Cardiac muscle cell (in vitro differentiated cells and primary cell): ENCODE measurements around the gene CCDC88C. TPM values are rescaled to one million over a fixed set of nuclear protein-coding genes. Genes with fewer than 3 reads are reported as not detected.

Experiments used
- DNase-seq, 2 donors: peaks; one replicate each; pipeline versions ENCODE4 v3.0.0 to v3.0.0-alpha.2; 2010 to 2017; ENCODE audit warnings: low read depth in 1 of 2, low spot score in 1 of 2
- H3K27ac ChIP-seq: fragments of 200-600 bp; sonication (generic); 2 replicates; pipeline ENCODE4 v1.5.1; 2016
- H3K27me3 ChIP-seq: fragments of 200-600 bp; sonication (generic); 2 replicates; pipeline ENCODE4 v1.6.0; 2016; ENCODE audit warnings: control low read depth
- H3K36me3 ChIP-seq: fragments of 200-600 bp; sonication (generic); 2 replicates; pipeline ENCODE4 v1.5.1; 2016; ENCODE audit warnings: control low read depth
- H3K4me1 ChIP-seq: fragments of 200-600 bp; sonication (generic); 2 replicates; pipeline ENCODE4 v1.8.1; 2017; ENCODE audit warnings: low read depth, mild to moderate bottlenecking, mixed run types
- H3K4me3 ChIP-seq: fragments of 200-600 bp; sonication (generic); 2 replicates; pipeline ENCODE4 v1.5.1; 2016; ENCODE audit warnings: mild to moderate bottlenecking
- H3K9me3 ChIP-seq: fragments of 200-600 bp; sonication (generic); 2 replicates; pipeline ENCODE4 v1.5.1; 2017; ENCODE audit warnings: low read depth, mild to moderate bottlenecking, control low read depth
- CTCF ChIP-seq: IDR thresholded peaks from 2 replicates; pipeline ENCODE4 v1.5.1; 2012; ENCODE audit warnings: low read depth, mild to moderate bottlenecking, low read length
- polyA plus RNA-seq: library from polyadenylated mRNA; unstranded; fragments of >200 nt; fragmentation: Nextera tagmentation; extraction: Ambion mirVana; gene quantifications from 2 replicates; pipeline ENCODE4 v1.2.1, GENCODE V29; 2016
- total RNA-seq: library from RNA; depleted of rRNA; stranded (reverse); fragments of >200 nt; gene quantifications from 2 replicates; pipeline ENCODE4 v1.2.3, GENCODE V29; 2016

The CCDC88C gene
- total and polyA plus RNA-seq, 2 experiments from 2014 or later: 0.49 to 1.2 TPM

DNA sequence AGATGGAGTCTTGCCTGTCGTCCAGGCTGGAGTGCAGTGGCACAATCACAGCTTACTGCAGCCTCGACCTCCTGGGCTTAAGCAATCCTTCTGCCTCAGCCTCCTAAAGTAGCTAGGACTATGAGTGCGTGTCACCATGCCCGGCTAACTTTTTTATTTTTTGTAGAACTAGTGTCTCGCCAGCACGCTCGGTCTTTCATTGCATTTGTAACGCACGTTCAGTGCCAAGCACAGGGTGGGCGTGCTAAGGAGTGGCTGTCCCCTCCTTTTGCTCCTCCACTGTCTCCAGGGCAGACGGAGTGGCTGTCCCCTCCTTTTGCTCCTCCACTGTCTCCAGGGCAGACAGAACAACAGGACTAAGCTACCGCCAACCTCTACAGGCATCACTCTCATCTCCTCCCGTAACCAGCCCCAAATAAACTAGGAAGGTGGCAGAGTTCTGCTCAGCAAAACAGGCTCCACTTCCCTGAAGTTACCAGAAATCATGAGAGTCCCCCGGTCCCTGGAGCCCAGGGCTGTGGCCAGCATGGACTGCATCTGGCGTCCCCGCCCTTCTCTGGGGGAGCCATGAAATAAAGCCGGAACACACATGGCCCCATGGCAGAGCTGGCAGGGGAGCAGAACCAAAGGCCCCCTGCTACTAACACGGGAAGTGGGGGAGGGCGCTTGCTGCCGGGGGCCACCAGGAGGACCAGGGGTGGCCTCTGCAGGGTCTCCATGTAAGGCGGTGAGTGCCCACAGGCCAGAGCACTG, 60.2 kb downstream of the CCDC88C start:
- Histone ChIP-seq H3K4me3 (no peak overlapping the region), H3K4me1 (no peaks in the 10 kb centered on the region), H3K9me3 (no peaks in the 10 kb centered on the region), H3K27ac (no peak overlapping the region), H3K27me3 (peaks cover 67% of the 10 kb centered on the region), H3K36me3 (no peaks in the 10 kb centered on the region)
- no peak for TF ChIP-seq CTCF
- no peak for DNase-seq

- no peak for TF ChIP-seq CTCF
- DNase-seq: no peak
- H3K4me3 ChIP-seq: no peak overlapping the region
- H3K27me3 ChIP-seq: peaks cover 69% of the 10 kb centered on the region
- no peaks in the 10 kb centered on the region for H3K36me3 ChIP-seq
- no peak overlapping the region for H3K27ac ChIP-seq
- no peaks in the 10 kb centered on the region for H3K4me1 ChIP-seq
- no peaks in the 10 kb centered on the region for H3K9me3 ChIP-seq
Observed at GRCh38 chr14:91356181-91356763, 61.3 kb downstream of the CCDC88C start.

DNA sequence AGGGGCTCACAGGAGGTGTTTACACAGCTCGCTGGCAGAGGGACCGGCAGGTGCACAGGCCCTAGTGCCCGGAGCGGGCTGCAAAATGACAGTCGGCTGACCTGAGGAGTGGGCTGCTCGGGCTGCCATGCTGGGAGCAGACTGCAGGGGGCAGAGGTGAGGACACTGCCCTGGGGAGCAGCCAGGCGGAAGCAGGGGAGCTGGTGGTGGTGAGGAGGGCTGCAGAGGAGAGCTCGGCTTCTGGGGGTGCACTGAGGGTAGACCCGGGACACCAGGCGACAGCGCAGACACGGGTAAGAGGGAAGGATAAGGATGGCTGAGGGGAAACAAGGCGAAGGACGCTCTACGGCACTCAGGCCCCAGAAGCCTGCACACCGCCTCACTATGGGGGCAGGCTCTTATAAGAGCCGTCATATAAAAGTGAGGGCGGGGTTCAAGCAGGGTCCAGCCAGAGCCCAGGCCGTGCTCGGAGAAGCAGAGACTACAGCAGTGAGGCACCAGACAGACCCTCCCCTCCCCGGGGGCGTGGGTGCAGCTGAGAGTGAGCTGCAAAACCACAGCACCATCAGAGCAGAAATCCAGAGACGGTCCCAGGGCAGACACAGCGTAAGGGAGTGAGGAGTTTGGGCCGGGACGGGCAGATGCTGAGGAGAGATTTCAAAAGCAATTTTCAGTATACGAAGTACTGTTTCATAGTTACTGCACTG, 62.5 kb downstream of the CCDC88C start:
- Histone ChIP-seq H3K36me3 (no peaks in the 10 kb centered on the region), H3K9me3 (no peaks in the 10 kb centered on the region), H3K27me3 (peaks cover 74% of the 10 kb centered on the region), H3K4me1 (no peaks in the 10 kb centered on the region), H3K4me3 (no peak overlapping the region), H3K27ac (no peak overlapping the region)
- no peak for DNase-seq
- TF ChIP-seq CTCF: peak; percentile 26

DNA sequence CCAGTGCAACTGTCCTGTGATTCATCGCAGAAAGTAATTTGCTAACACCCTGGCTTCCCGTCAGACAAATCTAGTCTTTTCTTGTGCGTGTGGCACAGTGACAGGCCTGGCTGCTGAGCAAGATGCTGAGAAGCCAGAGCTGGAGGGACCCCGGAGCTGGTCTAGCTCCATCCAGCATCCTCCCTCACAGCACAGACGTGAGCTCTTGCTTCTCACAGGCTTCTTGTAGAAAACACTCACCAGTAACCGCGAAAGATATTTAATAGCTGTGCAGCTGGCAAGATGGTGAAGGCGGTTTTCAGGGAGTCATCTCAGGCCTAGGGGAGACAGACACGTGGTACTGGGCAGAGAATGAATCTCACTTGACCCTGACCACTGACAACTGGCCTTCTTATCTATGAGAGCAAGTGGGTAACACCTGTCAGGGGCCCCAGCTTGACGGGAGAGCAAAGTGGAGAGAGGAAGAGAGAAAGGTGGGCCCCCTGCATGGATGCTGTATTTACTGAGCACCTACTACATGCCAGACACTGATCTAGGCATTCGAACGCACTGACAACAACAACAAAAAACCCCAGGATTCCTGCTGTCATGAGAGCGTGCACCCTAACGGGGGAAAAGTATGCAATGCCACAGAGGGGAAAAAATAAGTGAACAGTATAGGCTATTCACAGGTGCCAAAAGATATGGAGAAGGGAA, 63.3 kb downstream of the CCDC88C start:
- Histone ChIP-seq H3K4me1 (no peaks in the 10 kb centered on the region), H3K36me3 (no peaks in the 10 kb centered on the region), H3K27me3 (peaks cover 72% of the 10 kb centered on the region), H3K27ac (no peak overlapping the region), H3K9me3 (no peaks in the 10 kb centered on the region), H3K4me3 (no peak overlapping the region)
- TF ChIP-seq CTCF: no peak
- DNase-seq: peak in 1 of 2 donors; percentile 50
